K562 (cell line): ENCODE measurements around the gene MBOAT7. TPM values are rescaled to one million over a fixed set of nuclear protein-coding genes. Genes with fewer than 3 reads are reported as not detected.

Experiments
- DACH1 ChIP-seq: fragments of 450-650 bp; IDR thresholded peaks from 2 replicates; pipeline ENCODE4 v1.6.1; 2018; ENCODE audit not compliant: partially characterized antibody
- DIDO1 ChIP-seq: fragments of 450-650 bp; IDR thresholded peaks from 2 replicates; pipeline ENCODE4 v1.6.1; 2016; ENCODE audit warnings: low read depth, missing biosample characterization, missing genetic modification characterization
- DMBX1 ChIP-seq: fragments of 250-450 bp; sonication (Bioruptor Pico); IDR thresholded peaks from 2 replicates; pipeline ENCODE4 v1.8.0; 2022; ENCODE audit warnings: inconsistent platforms, mild to moderate bottlenecking, moderate library complexity, borderline replicate concordance
- FOXM1 ChIP-seq, 2 experiments: fragments of 450-650 bp in 1 of 2; sonication (generic) in 1 of 2; formaldehyde crosslinking in 1 of 2; IDR thresholded peaks; 2 replicates each; pipeline versions ENCODE4 v1.6.1 to v1.9.0; 2017 to 2022; ENCODE audit warnings: low read depth in 2 of 2, mild to moderate bottlenecking in 2 of 2, missing genetic modification reagents in 1 of 2, moderate library complexity in 1 of 2
- GTF2E2 ChIP-seq: fragments of 200-800 bp; sonication (Bioruptor generic); IDR thresholded peaks from 2 replicates; pipeline ENCODE4 v1.6.1; 2016; ENCODE audit warnings: missing genetic modification characterization, missing compliant biosample characterization
- HNRNPUL1 ChIP-seq: fragments of 200-400 bp; formaldehyde crosslinking; IDR thresholded peaks from 2 replicates; pipeline ENCODE4 v1.6.1; 2017; ENCODE audit warnings: low read length
- KDM2B ChIP-seq: fragments of 250-450 bp; sonication (Bioruptor Pico); IDR thresholded peaks from 2 replicates; pipeline ENCODE4 v1.8.0; 2021; ENCODE audit warnings: mild to moderate bottlenecking, moderate library complexity
- MEIS2 ChIP-seq: fragments of 450-650 bp; IDR thresholded peaks from 2 replicates; pipeline ENCODE4 v1.6.1; 2014; ENCODE audit warnings: mild to moderate bottlenecking; ENCODE audit not compliant: partially characterized antibody
- MTA1 ChIP-seq: fragments of 450-650 bp; IDR thresholded peaks from 2 replicates; pipeline ENCODE4 v1.6.1; 2017; ENCODE audit warnings: borderline replicate concordance
- MYC ChIP-seq, 2 experiments: fragments of 250-450 bp in 1 of 2; sonication (Bioruptor Pico) in 1 of 2; IDR thresholded peaks; 2 replicates each; pipeline versions ENCODE4 v1.5.1 to v1.6.1; 2012 to 2021; ENCODE audit warnings: low read depth in 2 of 2, borderline replicate concordance in 1 of 2, improper control_type of control experiment in 1 of 2, low read length in 1 of 2, mild to moderate bottlenecking in 1 of 2, moderate library complexity in 1 of 2
- NFE2L1 ChIP-seq: fragments of 450-650 bp; IDR thresholded peaks from 2 replicates; pipeline ENCODE4 v1.6.1; 2016; ENCODE audit warnings: missing genetic modification characterization, low read depth, mild to moderate bottlenecking, missing compliant biosample characterization, moderate library complexity, borderline replicate concordance
- NRF1 ChIP-seq, 2 experiments: fragments of 450-650 bp; IDR thresholded peaks in 1 of 2; conservative IDR thresholded peaks in 1 of 2; 2 replicates each; pipeline ENCODE4 v1.6.1; 2014; ENCODE audit warnings: mild to moderate bottlenecking in 2 of 2
- PCBP1 ChIP-seq: fragments of 200-400 bp; formaldehyde crosslinking; IDR thresholded peaks from 2 replicates; pipeline ENCODE4 v1.6.1; 2018; ENCODE audit warnings: mild to moderate bottlenecking, low read depth, low read length; ENCODE audit not compliant: poor library complexity, severe bottlenecking
- RBBP5 ChIP-seq: fragments of 200-600 bp; sonication (generic); IDR thresholded peaks from 2 replicates; pipeline ENCODE4 v1.6.1; 2012; ENCODE audit warnings: borderline replicate concordance, mild to moderate bottlenecking, low read length, control low read depth, inconsistent platforms; ENCODE audit not compliant: insufficient read depth, poor library complexity, severe bottlenecking
- SLC30A9 ChIP-seq: fragments of 250-450 bp; sonication (Bioruptor Pico); IDR thresholded peaks from 2 replicates; pipeline ENCODE4 v1.8.0; 2022; ENCODE audit warnings: mild to moderate bottlenecking, moderate library complexity
- TAF15 ChIP-seq: fragments of 200-400 bp; formaldehyde crosslinking; IDR thresholded peaks from 2 replicates; pipeline ENCODE4 v1.6.1; 2017; ENCODE audit warnings: mild to moderate bottlenecking, low read depth, low read length, moderate library complexity
- ZNF197 ChIP-seq: fragments of 200-800 bp; sonication (Bioruptor generic); IDR thresholded peaks from 2 replicates; pipeline ENCODE4 v1.6.1; 2016; ENCODE audit warnings: low read depth, missing genetic modification characterization, missing compliant biosample characterization
- ZNF444 ChIP-seq: fragments of 250-450 bp; sonication (Bioruptor Pico); IDR thresholded peaks from 2 replicates; pipeline ENCODE4 v1.4.0; 2020; ENCODE audit warnings: mild to moderate bottlenecking, moderate library complexity
- polyA plus RNA-seq, 8 experiments: library from polyadenylated mRNA; depleted of rRNA in 4 of 8; stranded (reverse) in 5 of 8; unstranded in 3 of 8; fragments of >200 nt; fragmentation: Nextera tagmentation in 2 of 8; fragmentation: Illumina TruSeq in 1 of 8; extraction: Ambion mirVana in 2 of 8; extraction: Trizol in 1 of 8; gene quantifications; 2 replicates each; pipeline versions ENCODE4 v1.2.1 to v1.2.3, GENCODE V29; 2011 to 2014; ENCODE audit warnings: inconsistent platforms in 1 of 8, missing spikeins in 1 of 8
- total RNA-seq, 7 experiments: library from RNA; depleted of rRNA in 6 of 7; stranded (reverse); fragments of >200 nt in 6 of 7; fragmentation: Illumina TruSeq in 2 of 7; extraction: Trizol in 2 of 7; gene quantifications; 2 replicates each; pipeline versions ENCODE4 v1.2.1 to v1.2.3, GENCODE V29; 2011 to 2021; ENCODE audit warnings: low replicate concordance in 1 of 7
- TF ChIP-seq, protein P1 (sequence below), 3 experiments: fragments of 200-800 bp in 1 of 3; sonication (Bioruptor generic) in 1 of 3; sonication (generic) in 1 of 3; formaldehyde crosslinking in 1 of 3; IDR thresholded peaks; 2 replicates each; pipeline versions ENCODE4 v1.6.1 to v1.8.0; 2016 to 2022; ENCODE audit warnings: mild to moderate bottlenecking in 2 of 3, missing compliant biosample characterization in 2 of 3, missing genetic modification characterization in 2 of 3, missing genetic modification reagents in 1 of 3
- TF ChIP-seq, protein P2 (sequence below): sonication (generic); formaldehyde crosslinking; IDR thresholded peaks from 2 replicates; pipeline ENCODE4 v1.8.0; 2022; ENCODE audit warnings: mild to moderate bottlenecking, missing genetic modification reagents
- TF ChIP-seq, protein P3 (sequence below): IDR thresholded peaks from 2 replicates; pipeline ENCODE4 v1.6.1; 2014; ENCODE audit warnings: antibody characterized with exemption

MBOAT7 gene
- total and polyA plus RNA-seq, 9 of the 15 experiments (the other 6 are each of a cell fraction or from before 2014, with no cell fraction given) = 1.4 to 153 (median 56.1) TPM

DNA sequence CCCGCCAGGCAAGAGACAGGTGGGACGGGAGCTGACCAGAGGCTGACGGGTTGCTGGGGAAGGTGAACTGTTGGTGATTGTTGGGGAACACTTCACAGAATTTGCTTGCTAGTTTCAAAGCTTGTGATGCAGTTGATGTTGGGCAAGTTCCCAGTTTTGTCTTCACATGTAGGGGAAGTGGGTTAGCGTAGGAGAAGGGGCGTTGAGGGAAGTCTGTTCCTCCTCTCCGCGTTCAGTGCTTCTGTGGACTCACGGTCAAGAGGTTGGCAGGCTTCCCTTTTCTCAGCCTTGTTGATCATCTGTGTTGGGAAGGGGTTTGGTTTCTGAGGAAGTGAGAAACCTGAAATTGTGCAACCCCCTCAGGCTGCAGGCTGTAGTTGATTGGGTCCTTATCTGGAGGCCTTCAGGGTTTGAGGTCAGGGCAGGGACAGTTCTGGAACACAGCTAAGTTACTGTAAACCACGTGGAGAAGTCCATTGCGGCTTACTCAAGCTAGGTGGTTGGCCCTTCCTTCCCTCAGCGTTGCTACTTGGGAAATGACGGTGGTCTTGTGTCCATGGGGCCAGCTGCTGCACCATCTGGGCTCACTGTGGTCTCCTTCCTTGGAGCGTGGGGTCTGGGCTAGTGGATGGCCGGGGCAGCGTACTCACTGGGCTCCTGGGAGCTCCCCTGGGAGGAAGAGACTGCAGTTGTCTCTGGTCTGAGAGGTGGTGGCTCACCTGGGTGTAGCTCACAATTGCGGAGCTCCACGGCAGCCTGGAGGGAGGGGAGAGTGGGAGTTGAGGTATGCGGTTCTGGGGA lies 18.8 kb upstream of the MBOAT7 start (continued):
- peak; percentile 87 for TF ChIP-seq HNRNPUL1
- peak; percentile 58 for TF ChIP-seq MEIS2
- TF ChIP-seq NFE2L1 = no peak
- TF ChIP-seq SLC30A9 (CRISPR knock-in tag) = no peak
- 0 out of 2 replicates have a peak, but pooled peaks have one; percentile 24 for TF ChIP-seq ZNF444 (CRISPR knock-in tag)
- TF ChIP-seq ZNF197 (CRISPR knock-in tag) = no peak
- peak; percentile 66; the same call in 1 of the 2 replicates for TF ChIP-seq FOXM1 (IDR thresholded peaks at IDR 0.05; ENCODE audit: low read depth)
- no peak for TF ChIP-seq FOXM1 (CRISPR knock-in tag; IDR thresholded peaks at IDR 0.05; ENCODE audit: low read depth)
- TF ChIP-seq, protein P1, sequence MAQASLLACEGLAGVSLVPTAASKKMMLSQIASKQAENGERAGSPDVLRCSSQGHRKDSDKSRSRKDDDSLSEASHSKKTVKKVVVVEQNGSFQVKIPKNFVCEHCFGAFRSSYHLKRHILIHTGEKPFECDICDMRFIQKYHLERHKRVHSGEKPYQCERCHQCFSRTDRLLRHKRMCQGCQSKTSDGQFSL (CRISPR knock-in tag; IDR thresholded peaks at IDR 0.05) = no peak
- TF ChIP-seq, protein P1 (tag; IDR thresholded peaks at IDR 0.05) = no peak
- 0 out of 2 replicates have a peak, but pooled peaks have one; percentile 87 for TF ChIP-seq TAF15
- TF ChIP-seq, protein P2, sequence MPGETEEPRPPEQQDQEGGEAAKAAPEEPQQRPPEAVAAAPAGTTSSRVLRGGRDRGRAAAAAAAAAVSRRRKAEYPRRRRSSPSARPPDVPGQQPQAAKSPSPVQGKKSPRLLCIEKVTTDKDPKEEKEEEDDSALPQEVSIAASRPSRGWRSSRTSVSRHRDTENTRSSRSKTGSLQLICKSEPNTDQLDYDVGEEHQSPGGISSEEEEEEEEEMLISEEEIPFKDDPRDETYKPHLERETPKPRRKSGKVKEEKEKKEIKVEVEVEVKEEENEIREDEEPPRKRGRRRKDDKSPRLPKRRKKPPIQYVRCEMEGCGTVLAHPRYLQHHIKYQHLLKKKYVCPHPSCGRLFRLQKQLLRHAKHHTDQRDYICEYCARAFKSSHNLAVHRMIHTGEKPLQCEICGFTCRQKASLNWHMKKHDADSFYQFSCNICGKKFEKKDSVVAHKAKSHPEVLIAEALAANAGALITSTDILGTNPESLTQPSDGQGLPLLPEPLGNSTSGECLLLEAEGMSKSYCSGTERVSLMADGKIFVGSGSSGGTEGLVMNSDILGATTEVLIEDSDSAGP (CRISPR knock-in tag) = no peak
- TF ChIP-seq DMBX1 = 0 out of 2 replicates have a peak, but pooled peaks have one; percentile 42
- peak; percentile 54 for TF ChIP-seq RBBP5
- TF ChIP-seq KDM2B (CRISPR knock-in tag) = no peak
- no peak for TF ChIP-seq DIDO1 (tag)
- no peak for TF ChIP-seq GTF2E2 (tag)
- TF ChIP-seq, protein P3, sequence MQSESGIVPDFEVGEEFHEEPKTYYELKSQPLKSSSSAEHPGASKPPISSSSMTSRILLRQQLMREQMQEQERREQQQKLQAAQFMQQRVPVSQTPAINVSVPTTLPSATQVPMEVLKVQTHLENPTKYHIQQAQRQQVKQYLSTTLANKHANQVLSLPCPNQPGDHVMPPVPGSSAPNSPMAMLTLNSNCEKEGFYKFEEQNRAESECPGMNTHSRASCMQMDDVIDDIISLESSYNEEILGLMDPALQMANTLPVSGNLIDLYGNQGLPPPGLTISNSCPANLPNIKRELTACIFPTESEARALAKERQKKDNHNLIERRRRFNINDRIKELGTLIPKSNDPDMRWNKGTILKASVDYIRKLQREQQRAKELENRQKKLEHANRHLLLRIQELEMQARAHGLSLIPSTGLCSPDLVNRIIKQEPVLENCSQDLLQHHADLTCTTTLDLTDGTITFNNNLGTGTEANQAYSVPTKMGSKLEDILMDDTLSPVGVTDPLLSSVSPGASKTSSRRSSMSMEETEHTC = peak; percentile 38; the same call in 1 of the 2 replicates
- no peak for TF ChIP-seq PCBP1
- TF ChIP-seq MTA1 = peak; percentile 81; the same call in 1 of the 2 replicates
- peak; percentile 24 to 55; a peak in 2 of 4 replicates for TF ChIP-seq NRF1 (conservative IDR thresholded peaks at IDR 0.05 in 1 of 2, IDR thresholded peaks at IDR 0.05 in 1 of 2)
- peak; percentile 81 for TF ChIP-seq DACH1
- peak; percentile 97 for TF ChIP-seq MYC (IDR thresholded peaks at IDR 0.05; ENCODE audit: low read depth, low read length)
- peak; percentile 36; the same call in 1 of the 2 replicates for TF ChIP-seq MYC (CRISPR knock-in tag; IDR thresholded peaks at IDR 0.05; ENCODE audit: borderline replicate concordance, low read depth)
